Upper lobe of left lung (tissue), 4 donors: ENCODE data around the gene MYMK.

Experiments used
- CTCF ChIP-seq, 6 experiments: fragments of 450-650 bp in 4 of 6; fragments of 200-600 bp in 2 of 6; sonication (generic) in 2 of 6; IDR thresholded peaks; one replicate each; pipeline ENCODE4 v1.5.1; 2016 to 2019; ENCODE audit warnings: antibody characterized with exemption in 6 of 6
- EP300 ChIP-seq, 4 donors: sonication (generic); formaldehyde crosslinking; IDR thresholded peaks; one replicate each; pipeline ENCODE4 v1.5.1; 2017; ENCODE audit warnings: antibody characterized with exemption in 4 of 4, control low read depth in 2 of 4

GRCh38 chr9:133499892-133500270 is 24.9 kb downstream of the MYMK start:
- no peak for TF ChIP-seq EP300 (IDR thresholded peaks at IDR 0.05)
- TF ChIP-seq CTCF (IDR thresholded peaks at IDR 0.05) = no peak
